ENCODE results near the gene DAB2.

DNA sequence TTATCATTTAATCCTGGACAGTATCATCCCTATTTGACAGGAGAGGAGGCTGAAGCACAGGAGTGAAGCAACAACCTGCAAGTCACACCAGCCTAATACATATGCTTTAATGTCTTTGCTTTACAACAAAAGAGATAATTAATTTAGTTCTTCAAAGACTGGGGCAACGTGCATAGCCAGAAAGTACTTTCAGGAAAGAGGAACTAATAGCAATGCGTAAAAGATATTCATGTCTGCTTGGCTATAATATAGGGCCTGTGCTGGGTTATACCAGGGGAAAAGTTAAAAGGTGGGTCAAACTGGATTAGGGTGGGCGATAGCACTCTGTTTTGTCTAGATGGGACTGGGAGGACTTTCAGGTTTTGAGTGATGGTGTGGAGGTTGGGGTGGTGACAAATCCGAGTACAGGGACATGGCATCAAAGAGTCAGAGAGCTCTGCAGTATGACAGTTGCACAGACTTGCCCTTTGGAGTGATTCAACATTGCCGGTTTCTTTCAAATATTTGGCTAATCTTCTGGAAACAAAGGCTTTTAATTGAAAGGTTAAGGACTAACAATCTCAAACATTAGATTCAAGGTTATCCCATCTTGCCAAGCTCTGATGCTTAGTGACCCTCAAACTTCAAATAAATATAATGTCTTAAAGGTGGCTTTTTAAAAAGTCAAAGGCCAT is 11.9 kb downstream of the DAB2 start:
- TF ChIP-seq, protein P1, sequence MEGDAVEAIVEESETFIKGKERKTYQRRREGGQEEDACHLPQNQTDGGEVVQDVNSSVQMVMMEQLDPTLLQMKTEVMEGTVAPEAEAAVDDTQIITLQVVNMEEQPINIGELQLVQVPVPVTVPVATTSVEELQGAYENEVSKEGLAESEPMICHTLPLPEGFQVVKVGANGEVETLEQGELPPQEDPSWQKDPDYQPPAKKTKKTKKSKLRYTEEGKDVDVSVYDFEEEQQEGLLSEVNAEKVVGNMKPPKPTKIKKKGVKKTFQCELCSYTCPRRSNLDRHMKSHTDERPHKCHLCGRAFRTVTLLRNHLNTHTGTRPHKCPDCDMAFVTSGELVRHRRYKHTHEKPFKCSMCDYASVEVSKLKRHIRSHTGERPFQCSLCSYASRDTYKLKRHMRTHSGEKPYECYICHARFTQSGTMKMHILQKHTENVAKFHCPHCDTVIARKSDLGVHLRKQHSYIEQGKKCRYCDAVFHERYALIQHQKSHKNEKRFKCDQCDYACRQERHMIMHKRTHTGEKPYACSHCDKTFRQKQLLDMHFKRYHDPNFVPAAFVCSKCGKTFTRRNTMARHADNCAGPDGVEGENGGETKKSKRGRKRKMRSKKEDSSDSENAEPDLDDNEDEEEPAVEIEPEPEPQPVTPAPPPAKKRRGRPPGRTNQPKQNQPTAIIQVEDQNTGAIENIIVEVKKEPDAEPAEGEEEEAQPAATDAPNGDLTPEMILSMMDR (conservative IDR thresholded peaks at IDR 0.05; ENCODE audit: low read length), result no peak
- TF ChIP-seq EZH2phosphoT487 (IDR thresholded peaks at IDR 0.05; ENCODE audit: borderline replicate concordance, low read depth, low read length), result no peak
